Erythroblast (primary cell): ENCODE results near the gene VSIG8.

ENCODE experiments used
- GATA1 ChIP-seq: IDR thresholded peaks from 2 replicates; pipeline ENCODE4 v1.6.1; 2011; ENCODE audit warnings: low read depth, mild to moderate bottlenecking, control low read depth, low read length, moderate library complexity
- POLR2A ChIP-seq: IDR thresholded peaks from 2 replicates; pipeline ENCODE4 v1.6.1; 2011; ENCODE audit warnings: mild to moderate bottlenecking, low read length

DNA sequence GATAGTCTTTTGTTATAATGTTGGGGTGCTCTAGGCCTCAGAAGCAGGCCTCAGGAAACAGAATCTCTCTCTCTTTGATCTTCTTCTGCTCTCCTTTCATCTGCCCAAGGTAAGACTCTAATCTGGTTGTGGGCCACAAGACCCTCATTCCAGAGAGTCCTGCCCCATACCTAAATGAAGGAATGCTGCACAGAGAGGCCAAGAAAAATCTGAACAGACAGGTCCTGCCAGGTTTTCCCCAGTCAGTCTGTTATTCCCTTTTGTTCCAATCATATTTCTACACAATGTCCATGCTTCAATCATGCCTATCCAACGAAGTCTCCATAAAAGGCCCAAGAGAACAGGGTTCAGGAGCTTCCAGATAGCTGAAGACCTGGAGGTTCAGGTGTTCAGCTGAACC lies 44.5 kb upstream of the VSIG8 start:
- no peak for TF ChIP-seq POLR2A
- no peak for TF ChIP-seq GATA1
